Sigmoid colon (tissue), 7 donors: ENCODE data around the gene DRC3. TPM values are rescaled to one million over a fixed set of nuclear protein-coding genes. Genes with fewer than 3 reads are reported as not detected.
"Not testable (repeated sequence)": the region's sequence is repeated elsewhere in the genome, so short reads cannot be mapped to it uniquely, and the experiment has no call there.

ENCODE experiments used
- DNase-seq: peaks from one replicate; pipeline ENCODE4 v3.0.0-alpha.2; 2019
- H3K27ac ChIP-seq, 4 donors: fragments of 200-600 bp; sonication (generic); one replicate each; pipeline ENCODE4 v1.5.1; 2016 to 2019; ENCODE audit warnings: mild to moderate bottlenecking in 1 of 4
- H3K27me3 ChIP-seq, 3 donors: fragments of 200-600 bp; sonication (generic); one replicate each; pipeline ENCODE4 v1.5.1; 2019; ENCODE audit warnings: mild to moderate bottlenecking in 1 of 3
- H3K36me3 ChIP-seq, 4 donors: fragments of 200-600 bp; sonication (generic); one replicate each; pipeline ENCODE4 v1.5.1; 2016 to 2019
- H3K4me1 ChIP-seq, 4 donors: fragments of 200-600 bp; sonication (generic); one replicate each; pipeline ENCODE4 v1.5.1; 2017 to 2019
- H3K4me3 ChIP-seq, 4 donors: fragments of 200-600 bp; sonication (generic); one replicate each; pipeline ENCODE4 v1.5.1; 2017 to 2019; ENCODE audit warnings: mild to moderate bottlenecking in 2 of 4, moderate library complexity in 1 of 4
- H3K9me3 ChIP-seq, 4 donors: fragments of 200-600 bp in 3 of 4; sonication (generic) in 3 of 4; one replicate each; pipeline versions ENCODE4 v1.5.1 to v1.6.1; 2013 to 2019
- EP300 ChIP-seq, 4 donors: sonication (generic); formaldehyde crosslinking; IDR thresholded peaks; one replicate each; pipeline ENCODE4 v1.6.1; 2017; ENCODE audit warnings: antibody characterized with exemption in 4 of 4
- POLR2A ChIP-seq, 2 donors: fragments of 450-650 bp; IDR thresholded peaks; one replicate each; pipeline ENCODE4 v1.6.1; 2016; ENCODE audit warnings: antibody characterized with exemption in 2 of 2, mild to moderate bottlenecking in 2 of 2, moderate library complexity in 2 of 2
- POLR2AphosphoS5 ChIP-seq, 4 donors: sonication (generic); formaldehyde crosslinking; IDR thresholded peaks; one replicate each; pipeline ENCODE4 v1.6.1; 2017; ENCODE audit warnings: antibody characterized with exemption in 4 of 4
- WGBS, 2 donors: extraction: QIAGEN DNeasy Blood & Tissue Kit; methylation state at CpG; one replicate each; pipeline ENCODE4 v1.1.7; 2013; 5-methylcytosine and 5-hydroxymethylcytosine counted together
- intact Hi-C: fragments of 100-400 bp; cut with DNase I; formaldehyde crosslinking; loops from one replicate; pipeline ENCODE4 v1.15.1; 2023
- polyA plus RNA-seq, 3 donors: library from polyadenylated mRNA; stranded (reverse); fragments of 200-250 nt; gene quantifications; one replicate each; pipeline ENCODE4 v1.2.3, GENCODE V29; 2013
- total RNA-seq, 4 donors: library from RNA; depleted of rRNA; stranded (reverse); fragments of >200 nt; gene quantifications; one replicate each; pipeline ENCODE4 v1.1.0, GENCODE V29; 2016
- TF ChIP-seq, protein P1 (sequence below), 4 experiments: fragments of 450-650 bp in 3 of 4; fragments of 200-600 bp in 1 of 4; IDR thresholded peaks; one replicate each; pipeline ENCODE4 v1.5.1; 2016 to 2019; ENCODE audit warnings: antibody characterized with exemption in 4 of 4, mild to moderate bottlenecking in 3 of 4, moderate library complexity in 2 of 4
- donor health status: healthy with polysubstance abuse.
- donor health status: Bipolar disorder and iron deficiency.
- donor health status: healthy.

Gene DRC3
- total and polyA plus RNA-seq, 7 donors, result 0.36 to 6.1 (median 1.6) TPM; not detected in 2

- Histone ChIP-seq H3K36me3 (no peaks in the 10 kb centered on the region), H3K4me1 (no peaks in the 10 kb centered on the region), H3K27me3 (no peaks in the 10 kb centered on the region), H3K4me3 (no peak overlapping the region), H3K9me3 (no peaks in the 10 kb centered on the region), H3K27ac (no peak overlapping the region)
- no peak for TF ChIP-seq POLR2A (IDR thresholded peaks at IDR 0.05)
- TF ChIP-seq, protein P1, sequence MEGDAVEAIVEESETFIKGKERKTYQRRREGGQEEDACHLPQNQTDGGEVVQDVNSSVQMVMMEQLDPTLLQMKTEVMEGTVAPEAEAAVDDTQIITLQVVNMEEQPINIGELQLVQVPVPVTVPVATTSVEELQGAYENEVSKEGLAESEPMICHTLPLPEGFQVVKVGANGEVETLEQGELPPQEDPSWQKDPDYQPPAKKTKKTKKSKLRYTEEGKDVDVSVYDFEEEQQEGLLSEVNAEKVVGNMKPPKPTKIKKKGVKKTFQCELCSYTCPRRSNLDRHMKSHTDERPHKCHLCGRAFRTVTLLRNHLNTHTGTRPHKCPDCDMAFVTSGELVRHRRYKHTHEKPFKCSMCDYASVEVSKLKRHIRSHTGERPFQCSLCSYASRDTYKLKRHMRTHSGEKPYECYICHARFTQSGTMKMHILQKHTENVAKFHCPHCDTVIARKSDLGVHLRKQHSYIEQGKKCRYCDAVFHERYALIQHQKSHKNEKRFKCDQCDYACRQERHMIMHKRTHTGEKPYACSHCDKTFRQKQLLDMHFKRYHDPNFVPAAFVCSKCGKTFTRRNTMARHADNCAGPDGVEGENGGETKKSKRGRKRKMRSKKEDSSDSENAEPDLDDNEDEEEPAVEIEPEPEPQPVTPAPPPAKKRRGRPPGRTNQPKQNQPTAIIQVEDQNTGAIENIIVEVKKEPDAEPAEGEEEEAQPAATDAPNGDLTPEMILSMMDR (IDR thresholded peaks at IDR 0.05), result peak in 1 of 4 experiments; percentile 9
- WGBS, 2 donors, result 71 to 77% methylated on average over 18 of the region's 18 CpGs
- intact Hi-C loops, result no loop called here
- no peak for DNase-seq
These were observed 21.8 kb downstream of the DRC3 start for GRCh38 chr17:17994271-17995069.

DNA sequence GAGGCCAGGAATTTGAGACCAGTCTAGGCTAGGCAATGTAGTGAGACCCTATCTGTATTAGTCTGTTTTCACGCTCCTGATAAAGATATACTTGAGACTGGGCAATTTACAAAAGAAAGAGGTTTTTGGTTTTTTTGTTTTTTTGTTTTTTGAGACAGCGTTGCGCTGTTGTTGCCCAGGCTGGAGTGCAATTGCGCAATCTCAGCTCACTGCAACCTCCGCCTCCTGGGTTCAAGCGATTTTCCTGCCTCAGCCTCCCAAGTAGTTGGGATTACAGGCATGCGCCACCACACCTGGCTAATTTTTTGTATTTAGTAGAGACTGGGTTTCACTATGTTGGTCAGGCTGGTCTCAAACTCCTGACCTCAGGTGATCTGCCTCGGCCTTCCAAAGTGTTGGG, 23.2 kb downstream of the DRC3 start:
- H3K27me3 ChIP-seq, DNase-seq, intact Hi-C loops, H3K4me3 ChIP-seq, H3K9me3 ChIP-seq, H3K4me1 ChIP-seq, H3K36me3 ChIP-seq, H3K27ac ChIP-seq: not testable (repeated sequence)
- 95% methylated on average over 8 of the region's 8 CpGs for WGBS, 2 donors

- TF ChIP-seq EP300 (IDR thresholded peaks at IDR 0.05), result no peak
- no peak for TF ChIP-seq POLR2A (IDR thresholded peaks at IDR 0.05)
- TF ChIP-seq POLR2AphosphoS5 (IDR thresholded peaks at IDR 0.05), result no peak
- TF ChIP-seq, protein P1 (IDR thresholded peaks at IDR 0.05), result no peak
- H3K36me3 ChIP-seq, result no peaks in the 10 kb centered on the region
- H3K27ac ChIP-seq, result no peak overlapping the region
- H3K27me3 ChIP-seq, result no peaks in the 10 kb centered on the region
- no peak overlapping the region for H3K4me3 ChIP-seq
- intact Hi-C loops, result no loop called here
- no peaks in the 10 kb centered on the region for H3K4me1 ChIP-seq
- no peaks in the 10 kb centered on the region for H3K9me3 ChIP-seq
- 94 to 98% methylated on average over 8 of the region's 8 CpGs for WGBS, 2 donors
- DNase-seq, result no peak
These were observed 26.3 kb downstream of the DRC3 start for GRCh38 chr17:17998934-17999333.

- Histone ChIP-seq H3K36me3 (no peaks in the 10 kb centered on the region), H3K9me3 (no peaks in the 10 kb centered on the region), H3K27ac (no peak overlapping the region), H3K4me1 (no peaks in the 10 kb centered on the region), H3K27me3 (no peaks in the 10 kb centered on the region), H3K4me3 (no peak overlapping the region)
- TF ChIP-seq, protein P1 (IDR thresholded peaks at IDR 0.05), result no peak
- TF ChIP-seq EP300 (IDR thresholded peaks at IDR 0.05), result no peak
- intact Hi-C loops, result no loop called here
- 87% methylated on average over 9 of the region's 9 CpGs for WGBS, 2 donors
- no peak for DNase-seq
These were observed 26.8 kb downstream of the DRC3 start for GRCh38 chr17:17999364-18000029.

GRCh38 chr17:18000030-18000408, 27.4 kb downstream of the DRC3 start:
- WGBS, 2 donors, result 42 to 77% methylated on average over 8 of the region's 8 CpGs

More at GRCh38 chr17:18000030-18000408, 27.4 kb downstream of the DRC3 start:
- TF ChIP-seq POLR2AphosphoS5 (IDR thresholded peaks at IDR 0.05) (no peak), EP300 (IDR thresholded peaks at IDR 0.05) (no peak), POLR2A (IDR thresholded peaks at IDR 0.05) (no peak)
- TF ChIP-seq, protein P1 (IDR thresholded peaks at IDR 0.05), result no peak
- DNase-seq, result no peak
- intact Hi-C loops, result no loop called here
- Histone ChIP-seq H3K27me3 (no peaks in the 10 kb centered on the region), H3K4me1 (no peaks in the 10 kb centered on the region), H3K9me3 (no peaks in the 10 kb centered on the region), H3K36me3 (no peaks in the 10 kb centered on the region), H3K27ac (no peak overlapping the region), H3K4me3 (no peak overlapping the region)
